Measurements from ENCODE around the gene PRM2.

DNA sequence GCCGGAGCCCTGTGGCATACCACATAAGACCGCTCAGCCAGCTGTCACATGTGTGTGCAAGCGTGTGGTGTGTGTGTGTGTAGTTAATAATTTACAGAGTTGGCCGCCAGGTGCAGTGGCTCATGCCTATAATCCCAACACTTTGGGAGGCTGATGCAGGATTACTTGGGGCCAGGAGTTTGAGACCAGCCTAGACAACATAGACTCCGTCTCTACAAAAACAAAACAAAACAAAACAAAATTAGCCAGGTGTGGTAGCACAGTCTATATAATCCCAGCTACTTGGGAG is 40.6 kb downstream of the PRM2 start:
- TF ChIP-seq, protein P1, sequence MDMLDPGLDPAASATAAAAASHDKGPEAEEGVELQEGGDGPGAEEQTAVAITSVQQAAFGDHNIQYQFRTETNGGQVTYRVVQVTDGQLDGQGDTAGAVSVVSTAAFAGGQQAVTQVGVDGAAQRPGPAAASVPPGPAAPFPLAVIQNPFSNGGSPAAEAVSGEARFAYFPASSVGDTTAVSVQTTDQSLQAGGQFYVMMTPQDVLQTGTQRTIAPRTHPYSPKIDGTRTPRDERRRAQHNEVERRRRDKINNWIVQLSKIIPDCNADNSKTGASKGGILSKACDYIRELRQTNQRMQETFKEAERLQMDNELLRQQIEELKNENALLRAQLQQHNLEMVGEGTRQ (IDR thresholded peaks at IDR 0.05; ENCODE audit: borderline replicate concordance, low read depth, low read length), result no peak
- TF ChIP-seq, protein P2, sequence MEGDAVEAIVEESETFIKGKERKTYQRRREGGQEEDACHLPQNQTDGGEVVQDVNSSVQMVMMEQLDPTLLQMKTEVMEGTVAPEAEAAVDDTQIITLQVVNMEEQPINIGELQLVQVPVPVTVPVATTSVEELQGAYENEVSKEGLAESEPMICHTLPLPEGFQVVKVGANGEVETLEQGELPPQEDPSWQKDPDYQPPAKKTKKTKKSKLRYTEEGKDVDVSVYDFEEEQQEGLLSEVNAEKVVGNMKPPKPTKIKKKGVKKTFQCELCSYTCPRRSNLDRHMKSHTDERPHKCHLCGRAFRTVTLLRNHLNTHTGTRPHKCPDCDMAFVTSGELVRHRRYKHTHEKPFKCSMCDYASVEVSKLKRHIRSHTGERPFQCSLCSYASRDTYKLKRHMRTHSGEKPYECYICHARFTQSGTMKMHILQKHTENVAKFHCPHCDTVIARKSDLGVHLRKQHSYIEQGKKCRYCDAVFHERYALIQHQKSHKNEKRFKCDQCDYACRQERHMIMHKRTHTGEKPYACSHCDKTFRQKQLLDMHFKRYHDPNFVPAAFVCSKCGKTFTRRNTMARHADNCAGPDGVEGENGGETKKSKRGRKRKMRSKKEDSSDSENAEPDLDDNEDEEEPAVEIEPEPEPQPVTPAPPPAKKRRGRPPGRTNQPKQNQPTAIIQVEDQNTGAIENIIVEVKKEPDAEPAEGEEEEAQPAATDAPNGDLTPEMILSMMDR (IDR thresholded peaks at IDR 0.05), result no peak
- TF ChIP-seq JUND (IDR thresholded peaks at IDR 0.05), result no peak
- TF ChIP-seq REST (IDR thresholded peaks at IDR 0.05; ENCODE audit: low read depth, low read length), result no peak
- no peak for TF ChIP-seq POLR2AphosphoS5 (IDR thresholded peaks at IDR 0.05; ENCODE audit: low read depth, low read length)
- no peak for TF ChIP-seq FOSL2 (IDR thresholded peaks at IDR 0.05; ENCODE audit: borderline replicate concordance, low read depth)
- no peak for TF ChIP-seq CHD2 (IDR thresholded peaks at IDR 0.05; ENCODE audit: low read length, partially characterized antibody)
- no peak for TF ChIP-seq EZH2phosphoT487 (IDR thresholded peaks at IDR 0.05; ENCODE audit: borderline replicate concordance, low read depth)
- no peak for TF ChIP-seq TEAD4 (IDR thresholded peaks at IDR 0.05; ENCODE audit: borderline replicate concordance, insufficient read depth)
- no peak for TF ChIP-seq NRF1 (IDR thresholded peaks at IDR 0.05; ENCODE audit: low read depth, low read length)

All from SK-N-SH (cell line).